HEK293 (cell line): Measurements from ENCODE around the gene HES7.

Experiments
- HOXC10 ChIP-seq: sonication (generic); formaldehyde crosslinking; IDR thresholded peaks from 2 replicates; pipeline ENCODE4 v1.8.1; 2023; ENCODE audit warnings: mild to moderate bottlenecking, missing genetic modification reagents
- HOXD13 ChIP-seq: sonication (generic); formaldehyde crosslinking; IDR thresholded peaks from 2 replicates; pipeline ENCODE4 v1.8.0; 2022; ENCODE audit warnings: missing genetic modification reagents, borderline replicate concordance
- KLF9 ChIP-seq: fragments of 450-650 bp; formaldehyde crosslinking; IDR thresholded peaks from 2 replicates; pipeline ENCODE4 v1.5.1; 2016; ENCODE audit warnings: missing biosample characterization, missing genetic modification characterization, low read depth
- OSR2 ChIP-seq: fragments of 450-650 bp; formaldehyde crosslinking; IDR thresholded peaks from 2 replicates; pipeline ENCODE4 v1.5.1; 2016; ENCODE audit warnings: missing biosample characterization, missing genetic modification characterization
- REPIN1 ChIP-seq: fragments of 450-650 bp; formaldehyde crosslinking; IDR thresholded peaks from 2 replicates; pipeline ENCODE4 v1.5.1; 2017; ENCODE audit warnings: missing biosample characterization, missing genetic modification characterization, low read depth
- SP2 ChIP-seq: fragments of 450-650 bp; formaldehyde crosslinking; IDR thresholded peaks from 2 replicates; pipeline ENCODE4 v1.5.1; 2016; ENCODE audit warnings: missing biosample characterization, missing genetic modification characterization
- WT1 ChIP-seq: fragments of 450-650 bp; formaldehyde crosslinking; IDR thresholded peaks from 2 replicates; pipeline ENCODE4 v1.5.1; 2016; ENCODE audit warnings: missing biosample characterization, missing genetic modification characterization
- YY1 ChIP-seq: fragments of 450-650 bp; formaldehyde crosslinking; IDR thresholded peaks from 2 replicates; pipeline ENCODE4 v1.5.1; 2018; ENCODE audit warnings: missing biosample characterization, missing genetic modification characterization
- ZBTB17 ChIP-seq: fragments of 450-650 bp; formaldehyde crosslinking; IDR thresholded peaks from 2 replicates; pipeline ENCODE4 v1.5.1; 2016; ENCODE audit warnings: missing biosample characterization, missing genetic modification characterization
- ZNF155 ChIP-seq: fragments of 450-650 bp; formaldehyde crosslinking; IDR thresholded peaks from 2 replicates; pipeline ENCODE4 v1.5.1; 2016; ENCODE audit warnings: missing biosample characterization, missing genetic modification characterization
- ZNF350 ChIP-seq: fragments of 450-650 bp; formaldehyde crosslinking; IDR thresholded peaks from 2 replicates; pipeline ENCODE4 v1.5.0; 2017; ENCODE audit warnings: missing biosample characterization, mild to moderate bottlenecking, missing genetic modification characterization
- ZNF354C ChIP-seq: fragments of 450-650 bp; formaldehyde crosslinking; IDR thresholded peaks from 2 replicates; pipeline ENCODE4 v1.5.1; 2016; ENCODE audit warnings: missing biosample characterization, missing genetic modification characterization, low read depth, borderline replicate concordance
- ZNF404 ChIP-seq: fragments of 450-650 bp; formaldehyde crosslinking; IDR thresholded peaks from 2 replicates; pipeline ENCODE4 v1.5.1; 2017; ENCODE audit warnings: missing biosample characterization, missing genetic modification characterization
- ZNF416 ChIP-seq: fragments of 450-650 bp; formaldehyde crosslinking; IDR thresholded peaks from 2 replicates; pipeline ENCODE4 v1.5.1; 2016; ENCODE audit warnings: missing biosample characterization, missing genetic modification characterization
- ZNF426 ChIP-seq: fragments of 450-650 bp; formaldehyde crosslinking; IDR thresholded peaks from 2 replicates; pipeline ENCODE4 v1.5.1; 2017; ENCODE audit warnings: missing biosample characterization, missing genetic modification characterization, mild to moderate bottlenecking, inconsistent platforms, moderate library complexity
- ZNF555 ChIP-seq: fragments of 450-650 bp; formaldehyde crosslinking; conservative IDR thresholded peaks from 2 replicates; pipeline ENCODE4 v1.5.1; 2017; ENCODE audit warnings: missing biosample characterization, mild to moderate bottlenecking, missing genetic modification characterization, inconsistent platforms
- ZNF585B ChIP-seq: fragments of 450-650 bp; formaldehyde crosslinking; IDR thresholded peaks from 2 replicates; pipeline ENCODE4 v1.5.1; 2016; ENCODE audit warnings: missing biosample characterization, missing genetic modification characterization
- ZNF621 ChIP-seq: fragments of 450-650 bp; formaldehyde crosslinking; IDR thresholded peaks from 2 replicates; pipeline ENCODE4 v1.5.1; 2017; ENCODE audit warnings: missing biosample characterization, missing genetic modification characterization
- ZNF658 ChIP-seq: fragments of 450-650 bp; formaldehyde crosslinking; IDR thresholded peaks from 2 replicates; pipeline ENCODE4; 2016; ENCODE audit warnings: missing biosample characterization, missing genetic modification characterization
- ZNF701 ChIP-seq: fragments of 450-650 bp; formaldehyde crosslinking; IDR thresholded peaks from 2 replicates; pipeline ENCODE4 v1.5.1; 2016; ENCODE audit warnings: missing biosample characterization, missing genetic modification characterization
- ZNF776 ChIP-seq: fragments of 450-650 bp; formaldehyde crosslinking; IDR thresholded peaks from 2 replicates; pipeline ENCODE4 v1.5.0; 2017; ENCODE audit warnings: missing biosample characterization, missing genetic modification characterization, borderline replicate concordance
- ZNF791 ChIP-seq: fragments of 450-650 bp; formaldehyde crosslinking; IDR thresholded peaks from 2 replicates; pipeline ENCODE4 v1.5.1; 2016; ENCODE audit warnings: missing biosample characterization, missing genetic modification characterization
- TF ChIP-seq, protein P1 (sequence below): fragments of 450-650 bp; formaldehyde crosslinking; IDR thresholded peaks from 2 replicates; pipeline ENCODE4 v1.5.1; 2016; ENCODE audit warnings: missing biosample characterization, missing genetic modification characterization, borderline replicate concordance
- TF ChIP-seq, protein P2 (sequence below): fragments of 450-650 bp; formaldehyde crosslinking; optimal IDR thresholded peaks from 2 replicates; pipeline ENCODE3; 2016; ENCODE audit warnings: missing biosample characterization, mild to moderate bottlenecking, missing genetic modification characterization
- TF ChIP-seq, protein P3 (sequence below): fragments of 450-650 bp; formaldehyde crosslinking; IDR thresholded peaks from 2 replicates; pipeline ENCODE4 v1.5.0; 2017; ENCODE audit warnings: missing biosample characterization, missing genetic modification characterization, borderline replicate concordance
- TF ChIP-seq, protein P4 (sequence below): fragments of 450-650 bp; formaldehyde crosslinking; IDR thresholded peaks from 2 replicates; pipeline ENCODE4 v1.5.1; 2016; ENCODE audit warnings: missing biosample characterization, missing genetic modification characterization
- TF ChIP-seq, protein P5 (sequence below): fragments of 450-650 bp; formaldehyde crosslinking; IDR thresholded peaks from 2 replicates; pipeline ENCODE4 v1.5.1; 2016; ENCODE audit warnings: missing biosample characterization, missing genetic modification characterization, borderline replicate concordance

Gene HES7

DNA sequence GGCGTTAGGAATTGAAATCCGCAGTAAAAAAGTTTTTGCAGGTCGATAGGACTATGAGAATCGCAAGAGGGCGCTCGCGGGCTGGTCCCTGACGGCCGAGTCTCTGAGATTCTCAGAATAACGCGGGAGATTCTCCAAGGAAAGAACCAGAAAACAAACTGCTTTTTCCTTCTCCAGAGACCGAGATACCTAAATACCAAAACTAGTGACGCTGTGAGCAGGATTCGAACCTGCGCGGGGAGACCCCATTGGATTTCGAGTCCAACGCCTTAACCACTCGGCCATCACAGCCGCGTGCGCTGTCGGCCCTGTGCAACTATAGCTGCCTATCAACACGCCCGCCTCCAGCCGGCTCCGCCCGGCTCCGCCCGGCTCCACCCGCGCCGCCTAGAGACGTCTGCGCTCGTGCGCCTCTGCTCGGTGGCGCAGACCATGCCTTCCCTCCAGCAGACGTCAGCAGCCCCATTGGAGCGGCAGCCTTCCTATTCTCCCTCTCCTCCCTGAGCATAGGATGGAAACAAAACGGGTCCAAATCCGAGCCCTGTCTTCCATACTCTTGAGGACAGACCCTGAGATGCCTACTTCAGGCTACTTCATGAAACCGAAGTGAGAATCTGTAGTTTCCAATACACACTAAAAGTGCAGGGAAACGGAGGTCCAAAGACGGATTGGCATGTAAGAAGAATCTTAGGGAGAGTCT is 14.9 kb upstream of the HES7 start (continued):
- TF ChIP-seq KLF9 (tag by site-specific recombination) (peak; percentile 56; the same call in 1 of the 2 replicates), ZNF791 (tag by site-specific recombination) (no peak), ZBTB17 (peak; percentile 98), SP2 (tag by site-specific recombination) (peak; percentile 53), ZNF404 (tag by site-specific recombination) (0 out of 2 replicates have a peak, but pooled peaks have one; percentile 17), ZNF426 (tag by site-specific recombination) (no peak), ZNF555 (tag by site-specific recombination) (no peak), ZNF776 (no peak), HOXD13 (CRISPR knock-in tag) (no peak), YY1 (peak; percentile 68), ZNF621 (tag by site-specific recombination) (no peak), ZNF701 (tag by site-specific recombination) (no peak), HOXC10 (CRISPR knock-in tag) (no peak), ZNF658 (tag by site-specific recombination) (no peak), ZNF416 (tag by site-specific recombination) (no peak), REPIN1 (tag by site-specific recombination) (no peak), WT1 (no peak; the same call in 1 of the 2 replicates), OSR2 (no peak), ZNF155 (tag by site-specific recombination) (no peak), ZNF350 (tag by site-specific recombination) (no peak), ZNF354C (tag by site-specific recombination) (no peak), ZNF585B (no peak)
- TF ChIP-seq, protein P1, sequence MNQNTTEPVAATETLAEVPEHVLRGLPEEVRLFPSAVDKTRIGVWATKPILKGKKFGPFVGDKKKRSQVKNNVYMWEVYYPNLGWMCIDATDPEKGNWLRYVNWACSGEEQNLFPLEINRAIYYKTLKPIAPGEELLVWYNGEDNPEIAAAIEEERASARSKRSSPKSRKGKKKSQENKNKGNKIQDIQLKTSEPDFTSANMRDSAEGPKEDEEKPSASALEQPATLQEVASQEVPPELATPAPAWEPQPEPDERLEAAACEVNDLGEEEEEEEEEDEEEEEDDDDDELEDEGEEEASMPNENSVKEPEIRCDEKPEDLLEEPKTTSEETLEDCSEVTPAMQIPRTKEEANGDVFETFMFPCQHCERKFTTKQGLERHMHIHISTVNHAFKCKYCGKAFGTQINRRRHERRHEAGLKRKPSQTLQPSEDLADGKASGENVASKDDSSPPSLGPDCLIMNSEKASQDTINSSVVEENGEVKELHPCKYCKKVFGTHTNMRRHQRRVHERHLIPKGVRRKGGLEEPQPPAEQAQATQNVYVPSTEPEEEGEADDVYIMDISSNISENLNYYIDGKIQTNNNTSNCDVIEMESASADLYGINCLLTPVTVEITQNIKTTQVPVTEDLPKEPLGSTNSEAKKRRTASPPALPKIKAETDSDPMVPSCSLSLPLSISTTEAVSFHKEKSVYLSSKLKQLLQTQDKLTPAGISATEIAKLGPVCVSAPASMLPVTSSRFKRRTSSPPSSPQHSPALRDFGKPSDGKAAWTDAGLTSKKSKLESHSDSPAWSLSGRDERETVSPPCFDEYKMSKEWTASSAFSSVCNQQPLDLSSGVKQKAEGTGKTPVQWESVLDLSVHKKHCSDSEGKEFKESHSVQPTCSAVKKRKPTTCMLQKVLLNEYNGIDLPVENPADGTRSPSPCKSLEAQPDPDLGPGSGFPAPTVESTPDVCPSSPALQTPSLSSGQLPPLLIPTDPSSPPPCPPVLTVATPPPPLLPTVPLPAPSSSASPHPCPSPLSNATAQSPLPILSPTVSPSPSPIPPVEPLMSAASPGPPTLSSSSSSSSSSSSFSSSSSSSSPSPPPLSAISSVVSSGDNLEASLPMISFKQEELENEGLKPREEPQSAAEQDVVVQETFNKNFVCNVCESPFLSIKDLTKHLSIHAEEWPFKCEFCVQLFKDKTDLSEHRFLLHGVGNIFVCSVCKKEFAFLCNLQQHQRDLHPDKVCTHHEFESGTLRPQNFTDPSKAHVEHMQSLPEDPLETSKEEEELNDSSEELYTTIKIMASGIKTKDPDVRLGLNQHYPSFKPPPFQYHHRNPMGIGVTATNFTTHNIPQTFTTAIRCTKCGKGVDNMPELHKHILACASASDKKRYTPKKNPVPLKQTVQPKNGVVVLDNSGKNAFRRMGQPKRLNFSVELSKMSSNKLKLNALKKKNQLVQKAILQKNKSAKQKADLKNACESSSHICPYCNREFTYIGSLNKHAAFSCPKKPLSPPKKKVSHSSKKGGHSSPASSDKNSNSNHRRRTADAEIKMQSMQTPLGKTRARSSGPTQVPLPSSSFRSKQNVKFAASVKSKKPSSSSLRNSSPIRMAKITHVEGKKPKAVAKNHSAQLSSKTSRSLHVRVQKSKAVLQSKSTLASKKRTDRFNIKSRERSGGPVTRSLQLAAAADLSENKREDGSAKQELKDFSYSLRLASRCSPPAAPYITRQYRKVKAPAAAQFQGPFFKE, result no peak
- TF ChIP-seq, protein P2, sequence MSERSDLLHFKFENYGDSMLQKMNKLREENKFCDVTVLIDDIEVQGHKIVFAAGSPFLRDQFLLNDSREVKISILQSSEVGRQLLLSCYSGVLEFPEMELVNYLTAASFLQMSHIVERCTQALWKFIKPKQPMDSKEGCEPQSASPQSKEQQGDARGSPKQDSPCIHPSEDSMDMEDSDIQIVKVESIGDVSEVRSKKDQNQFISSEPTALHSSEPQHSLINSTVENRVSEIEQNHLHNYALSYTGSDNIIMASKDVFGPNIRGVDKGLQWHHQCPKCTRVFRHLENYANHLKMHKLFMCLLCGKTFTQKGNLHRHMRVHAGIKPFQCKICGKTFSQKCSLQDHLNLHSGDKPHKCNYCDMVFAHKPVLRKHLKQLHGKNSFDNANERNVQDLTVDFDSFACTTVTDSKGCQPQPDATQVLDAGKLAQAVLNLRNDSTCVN, result peak; percentile 66
- TF ChIP-seq, protein P3, sequence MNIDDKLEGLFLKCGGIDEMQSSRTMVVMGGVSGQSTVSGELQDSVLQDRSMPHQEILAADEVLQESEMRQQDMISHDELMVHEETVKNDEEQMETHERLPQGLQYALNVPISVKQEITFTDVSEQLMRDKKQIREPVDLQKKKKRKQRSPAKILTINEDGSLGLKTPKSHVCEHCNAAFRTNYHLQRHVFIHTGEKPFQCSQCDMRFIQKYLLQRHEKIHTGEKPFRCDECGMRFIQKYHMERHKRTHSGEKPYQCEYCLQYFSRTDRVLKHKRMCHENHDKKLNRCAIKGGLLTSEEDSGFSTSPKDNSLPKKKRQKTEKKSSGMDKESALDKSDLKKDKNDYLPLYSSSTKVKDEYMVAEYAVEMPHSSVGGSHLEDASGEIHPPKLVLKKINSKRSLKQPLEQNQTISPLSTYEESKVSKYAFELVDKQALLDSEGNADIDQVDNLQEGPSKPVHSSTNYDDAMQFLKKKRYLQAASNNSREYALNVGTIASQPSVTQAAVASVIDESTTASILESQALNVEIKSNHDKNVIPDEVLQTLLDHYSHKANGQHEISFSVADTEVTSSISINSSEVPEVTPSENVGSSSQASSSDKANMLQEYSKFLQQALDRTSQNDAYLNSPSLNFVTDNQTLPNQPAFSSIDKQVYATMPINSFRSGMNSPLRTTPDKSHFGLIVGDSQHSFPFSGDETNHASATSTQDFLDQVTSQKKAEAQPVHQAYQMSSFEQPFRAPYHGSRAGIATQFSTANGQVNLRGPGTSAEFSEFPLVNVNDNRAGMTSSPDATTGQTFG (tag by site-specific recombination), result no peak
- TF ChIP-seq, protein P4, sequence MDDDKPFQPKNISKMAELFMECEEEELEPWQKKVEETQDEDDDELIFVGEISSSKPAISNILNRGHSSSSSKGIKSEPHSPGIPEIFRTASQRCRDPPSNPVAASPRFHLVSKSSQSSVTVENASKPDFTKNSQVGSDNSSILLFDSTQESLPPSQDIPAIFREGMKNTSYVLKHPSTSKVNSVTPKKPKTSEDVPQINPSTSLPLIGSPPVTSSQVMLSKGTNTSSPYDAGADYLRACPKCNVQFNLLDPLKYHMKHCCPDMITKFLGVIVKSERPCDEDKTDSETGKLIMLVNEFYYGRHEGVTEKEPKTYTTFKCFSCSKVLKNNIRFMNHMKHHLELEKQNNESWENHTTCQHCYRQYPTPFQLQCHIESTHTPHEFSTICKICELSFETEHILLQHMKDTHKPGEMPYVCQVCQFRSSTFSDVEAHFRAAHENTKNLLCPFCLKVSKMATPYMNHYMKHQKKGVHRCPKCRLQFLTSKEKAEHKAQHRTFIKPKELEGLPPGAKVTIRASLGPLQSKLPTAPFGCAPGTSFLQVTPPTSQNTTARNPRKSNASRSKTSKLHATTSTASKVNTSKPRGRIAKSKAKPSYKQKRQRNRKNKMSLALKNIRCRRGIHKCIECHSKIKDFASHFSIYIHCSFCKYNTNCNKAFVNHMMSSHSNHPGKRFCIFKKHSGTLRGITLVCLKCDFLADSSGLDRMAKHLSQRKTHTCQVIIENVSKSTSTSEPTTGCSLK (tag by site-specific recombination), result no peak
- TF ChIP-seq, protein P5, sequence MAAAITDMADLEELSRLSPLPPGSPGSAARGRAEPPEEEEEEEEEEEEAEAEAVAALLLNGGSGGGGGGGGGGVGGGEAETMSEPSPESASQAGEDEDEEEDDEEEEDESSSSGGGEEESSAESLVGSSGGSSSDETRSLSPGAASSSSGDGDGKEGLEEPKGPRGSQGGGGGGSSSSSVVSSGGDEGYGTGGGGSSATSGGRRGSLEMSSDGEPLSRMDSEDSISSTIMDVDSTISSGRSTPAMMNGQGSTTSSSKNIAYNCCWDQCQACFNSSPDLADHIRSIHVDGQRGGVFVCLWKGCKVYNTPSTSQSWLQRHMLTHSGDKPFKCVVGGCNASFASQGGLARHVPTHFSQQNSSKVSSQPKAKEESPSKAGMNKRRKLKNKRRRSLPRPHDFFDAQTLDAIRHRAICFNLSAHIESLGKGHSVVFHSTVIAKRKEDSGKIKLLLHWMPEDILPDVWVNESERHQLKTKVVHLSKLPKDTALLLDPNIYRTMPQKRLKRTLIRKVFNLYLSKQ (tag by site-specific recombination), result no peak
